ENCODE measurements around the gene TBPL1.

The TBPL1 gene

DNA sequence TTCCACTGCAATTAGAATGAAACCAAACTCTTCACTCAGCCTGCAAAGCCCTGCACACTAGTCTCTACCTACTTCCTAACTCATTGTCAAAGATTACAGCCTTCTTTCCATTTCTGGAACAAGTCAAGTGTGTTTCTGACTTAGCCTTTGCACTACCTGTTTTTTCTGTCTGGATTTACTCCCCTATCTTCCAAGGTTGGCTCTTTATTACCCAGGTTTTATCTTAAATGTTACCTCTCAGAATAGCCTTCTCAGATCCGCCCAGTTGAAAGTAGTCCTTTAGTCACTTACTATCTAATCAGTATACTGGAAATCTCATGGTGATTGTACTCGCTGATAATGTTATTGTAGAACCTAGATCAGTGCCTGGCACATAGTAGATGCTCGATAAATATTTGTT is 42.7 kb downstream of the TBPL1 start:
- DNase-seq (ENCODE audit: insufficient read length, low spot score) (no peak), FAIRE-seq (no peak)
- no peak for TF ChIP-seq POLR2A (IDR thresholded peaks at IDR 0.05; ENCODE audit: low read depth, low read length)

- FAIRE-seq = no peak
- DNase-seq (ENCODE audit: insufficient read length, low spot score) = no peak
- no peak for TF ChIP-seq POLR2A (IDR thresholded peaks at IDR 0.05; ENCODE audit: low read depth, low read length)
Measured at GRCh38 chr6:133997267-133997666, 44.2 kb downstream of the TBPL1 start.

DNA sequence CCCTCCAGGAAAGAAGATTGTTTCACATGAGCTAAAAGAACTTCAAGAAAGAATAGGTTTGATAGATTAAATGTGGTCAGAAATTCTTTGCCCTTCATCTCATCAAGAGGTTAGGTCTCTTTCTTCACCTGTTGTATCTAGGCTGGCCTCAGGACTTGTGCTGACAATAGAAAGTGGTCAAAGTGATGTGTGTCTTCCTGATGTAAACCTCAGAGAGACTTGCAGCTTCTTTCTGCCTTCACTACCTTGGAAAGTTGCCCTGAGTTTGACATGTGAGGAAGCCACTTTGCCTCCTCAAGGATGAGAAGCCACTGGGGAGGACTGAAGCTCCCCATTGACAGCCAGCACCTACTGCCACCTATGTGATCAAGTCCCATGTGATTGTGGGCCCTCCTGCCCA is 46.3 kb downstream of the TBPL1 start:
- FAIRE-seq (no peak), DNase-seq (ENCODE audit: insufficient read length, low spot score) (no peak)
- TF ChIP-seq POLR2A (IDR thresholded peaks at IDR 0.05; ENCODE audit: low read depth, low read length) = no peak

DNA sequence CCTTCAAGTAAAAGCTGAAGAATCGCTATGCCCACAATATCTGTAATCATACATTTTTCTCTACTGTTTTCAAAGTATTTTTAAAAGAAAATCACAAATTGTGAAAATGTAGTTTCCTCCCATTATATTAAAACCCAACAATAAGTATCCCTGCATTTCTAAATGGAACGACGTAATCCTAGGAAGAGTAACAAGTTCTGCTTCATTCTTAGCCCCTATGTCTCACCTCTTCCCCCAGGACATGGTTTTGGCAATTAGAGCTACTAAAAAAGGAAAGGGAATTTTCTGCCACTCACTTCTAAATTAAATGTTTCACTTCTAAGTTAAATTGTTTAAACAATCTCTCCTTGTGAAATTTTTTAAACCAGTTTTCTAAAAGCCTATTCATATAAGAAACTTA is 47.4 kb downstream of the TBPL1 start:
- no peak for TF ChIP-seq POLR2A (IDR thresholded peaks at IDR 0.05; ENCODE audit: low read depth, low read length)
- no peak for FAIRE-seq
- no peak for DNase-seq (ENCODE audit: insufficient read length, low spot score)

- DNase-seq (ENCODE audit: insufficient read length, low spot score) (no peak), FAIRE-seq (no peak)
- no peak for TF ChIP-seq POLR2A (IDR thresholded peaks at IDR 0.05; ENCODE audit: low read depth, low read length)
Measured at GRCh38 chr6:134002821-134003220, 49.8 kb downstream of the TBPL1 start.

GRCh38 chr6:134003542-134003951 is 50.5 kb downstream of the TBPL1 start:
- FAIRE-seq = no peak
- TF ChIP-seq POLR2A (IDR thresholded peaks at IDR 0.05; ENCODE audit: low read depth, low read length) = no peak
- no peak for DNase-seq (ENCODE audit: insufficient read length, low spot score)

DNA sequence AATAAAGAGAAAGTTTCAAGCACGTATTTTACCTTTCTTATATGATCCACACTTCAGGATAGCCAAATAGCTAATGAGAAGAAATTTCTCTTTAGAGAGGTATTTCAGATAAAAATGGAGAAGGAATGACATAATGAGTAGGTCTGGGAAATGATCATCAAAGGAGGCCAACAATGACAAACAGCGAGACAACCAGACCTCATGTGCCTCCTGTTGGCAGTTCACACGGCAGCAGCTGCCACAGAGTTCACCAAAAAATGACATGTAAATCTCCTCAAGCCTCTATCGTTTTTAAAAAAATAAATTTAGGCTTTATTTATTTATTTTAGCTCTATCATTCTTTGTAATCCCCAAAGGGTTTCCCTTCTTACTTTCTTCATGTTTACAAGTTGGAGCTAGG is 51.7 kb downstream of the TBPL1 start:
- TF ChIP-seq POLR2A (IDR thresholded peaks at IDR 0.05; ENCODE audit: low read depth, low read length) = no peak
- FAIRE-seq (no peak), DNase-seq (ENCODE audit: insufficient read length, low spot score) (no peak)

GRCh38 chr6:134005800-134006199 is 52.8 kb downstream of the TBPL1 start:
- DNase-seq (ENCODE audit: insufficient read length, low spot score) = no peak
- no peak for FAIRE-seq
- TF ChIP-seq POLR2A (IDR thresholded peaks at IDR 0.05; ENCODE audit: low read depth, low read length) = no peak

DNA sequence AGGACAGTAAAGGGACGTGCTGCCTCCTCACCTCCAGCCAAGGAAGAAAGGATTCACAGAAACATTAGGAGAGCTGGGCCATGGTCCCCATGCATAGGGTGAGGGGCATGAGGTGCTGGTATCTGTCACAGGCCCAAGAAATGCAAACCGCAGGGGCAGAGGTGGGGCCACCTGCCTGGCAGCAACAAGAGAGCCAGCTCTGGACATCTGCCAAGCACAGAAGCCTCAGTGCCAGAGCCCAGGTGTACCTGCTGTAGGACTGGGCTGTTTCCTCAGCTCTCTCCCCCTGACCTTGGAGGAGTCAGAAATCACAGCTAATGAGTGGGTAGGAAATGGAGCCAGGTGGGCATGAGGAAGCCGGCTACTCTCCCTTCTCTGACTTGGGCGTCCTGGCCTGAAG is 54.1 kb downstream of the TBPL1 start:
- DNase-seq (ENCODE audit: insufficient read length, low spot score) = no peak
- TF ChIP-seq POLR2A (IDR thresholded peaks at IDR 0.05; ENCODE audit: low read depth, low read length) = no peak
- FAIRE-seq = no peak

- FAIRE-seq = no peak
- TF ChIP-seq POLR2A (IDR thresholded peaks at IDR 0.05; ENCODE audit: low read depth, low read length) = no peak
- DNase-seq (ENCODE audit: insufficient read length, low spot score) = no peak
Measured at GRCh38 chr6:134009876-134010275, 56.9 kb downstream of the TBPL1 start.

GRCh38 chr6:134010400-134010799 is 57.4 kb downstream of the TBPL1 start:
- FAIRE-seq = no peak
- TF ChIP-seq POLR2A (IDR thresholded peaks at IDR 0.05; ENCODE audit: low read depth, low read length) = no peak
- DNase-seq (ENCODE audit: insufficient read length, low spot score) = no peak

DNA sequence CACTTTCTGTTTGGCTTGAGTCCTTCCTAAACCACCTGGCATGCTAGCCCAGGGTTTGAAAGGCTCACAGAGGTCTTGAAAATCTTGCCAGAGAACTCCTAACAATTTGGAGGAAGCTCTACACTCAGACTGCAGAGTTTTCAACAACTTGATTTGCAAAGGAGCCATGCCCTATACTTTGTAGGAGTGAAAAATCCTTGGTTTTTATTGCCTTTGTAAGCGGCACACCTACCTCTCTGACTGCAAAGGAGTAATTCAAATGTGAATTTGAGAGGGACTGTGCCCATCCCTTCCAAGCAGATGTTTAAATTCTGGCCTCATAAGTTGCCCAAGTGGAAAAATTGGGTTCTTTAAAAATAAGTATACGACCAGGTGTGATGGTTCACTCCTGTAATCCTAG is 58.0 kb downstream of the TBPL1 start:
- DNase-seq (ENCODE audit: insufficient read length, low spot score) (no peak), FAIRE-seq (no peak)
- TF ChIP-seq POLR2A (IDR thresholded peaks at IDR 0.05; ENCODE audit: low read depth, low read length) = no peak

DNA sequence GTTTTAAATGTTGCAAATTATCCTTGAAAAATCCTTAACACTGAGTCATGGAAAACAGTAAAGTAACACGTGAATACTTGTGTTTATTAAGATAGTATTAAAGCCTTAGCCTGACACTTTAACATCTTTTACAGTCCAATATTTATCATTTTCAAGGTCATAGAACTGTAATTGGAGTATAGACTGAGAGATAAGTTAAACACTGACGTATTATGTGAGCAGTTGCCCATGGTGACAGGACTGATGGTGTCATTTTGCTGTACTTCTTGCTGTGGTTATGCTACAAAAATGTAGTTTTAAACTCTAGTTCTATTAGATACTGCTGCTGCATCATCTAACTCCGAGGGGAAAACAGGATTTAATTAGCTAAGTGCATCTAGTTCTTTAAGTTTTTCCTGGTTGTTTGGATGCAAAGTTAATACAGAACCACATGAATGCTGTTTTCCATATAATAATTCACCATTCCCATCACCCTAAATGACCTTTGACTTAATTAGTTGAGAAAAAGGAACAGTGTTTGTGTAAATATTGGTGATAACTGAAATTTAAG is 61.6 kb downstream of the TBPL1 start:
- TF ChIP-seq POLR2A (IDR thresholded peaks at IDR 0.05; ENCODE audit: low read depth, low read length) = no peak
- FAIRE-seq (no peak), DNase-seq (ENCODE audit: insufficient read length, low spot score) (no peak)

- TF ChIP-seq POLR2A (IDR thresholded peaks at IDR 0.05; ENCODE audit: low read depth, low read length) = no peak
- no peak for DNase-seq (ENCODE audit: insufficient read length, low spot score)
- FAIRE-seq = no peak
Measured at GRCh38 chr6:134015719-134016557, 62.9 kb downstream of the TBPL1 start.

- TF ChIP-seq POLR2A (IDR thresholded peaks at IDR 0.05; ENCODE audit: low read depth, low read length) = no peak
- FAIRE-seq (no peak), DNase-seq (ENCODE audit: insufficient read length, low spot score) (no peak)
Measured at GRCh38 chr6:134016558-134016814, 63.5 kb downstream of the TBPL1 start.

All from H54 (cell line).